ENCODE results near the gene THBD.

Gene THBD

DNA sequence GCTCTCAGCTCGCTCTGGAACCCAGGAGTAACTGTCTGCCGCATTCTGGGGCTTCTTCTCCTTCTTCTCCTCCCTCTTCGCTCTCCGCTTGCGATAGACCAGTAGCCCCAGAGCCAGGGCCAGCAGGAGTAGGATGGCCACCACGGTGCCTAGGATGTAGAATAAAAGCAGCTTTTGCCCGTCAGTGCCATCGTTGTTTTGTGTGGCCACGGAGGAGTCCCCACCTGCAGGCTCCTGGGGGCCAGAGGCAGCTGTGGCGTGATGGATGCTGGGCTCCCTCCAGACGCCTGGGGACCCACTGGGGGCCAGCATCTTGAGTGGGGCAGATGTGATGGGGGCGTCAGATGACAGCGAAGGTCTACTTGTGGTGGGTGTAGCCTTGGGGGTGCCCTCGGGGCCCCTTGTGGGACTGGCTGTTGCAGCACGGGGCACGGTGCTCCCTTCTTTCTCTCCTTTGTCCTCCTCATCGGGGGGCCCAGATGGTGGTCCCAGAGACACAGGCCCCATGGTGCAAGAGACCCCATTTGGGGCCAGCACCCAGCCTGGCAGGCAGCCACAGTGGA lies 34.9 kb upstream of the THBD start:
- no peak for FAIRE-seq

DNA sequence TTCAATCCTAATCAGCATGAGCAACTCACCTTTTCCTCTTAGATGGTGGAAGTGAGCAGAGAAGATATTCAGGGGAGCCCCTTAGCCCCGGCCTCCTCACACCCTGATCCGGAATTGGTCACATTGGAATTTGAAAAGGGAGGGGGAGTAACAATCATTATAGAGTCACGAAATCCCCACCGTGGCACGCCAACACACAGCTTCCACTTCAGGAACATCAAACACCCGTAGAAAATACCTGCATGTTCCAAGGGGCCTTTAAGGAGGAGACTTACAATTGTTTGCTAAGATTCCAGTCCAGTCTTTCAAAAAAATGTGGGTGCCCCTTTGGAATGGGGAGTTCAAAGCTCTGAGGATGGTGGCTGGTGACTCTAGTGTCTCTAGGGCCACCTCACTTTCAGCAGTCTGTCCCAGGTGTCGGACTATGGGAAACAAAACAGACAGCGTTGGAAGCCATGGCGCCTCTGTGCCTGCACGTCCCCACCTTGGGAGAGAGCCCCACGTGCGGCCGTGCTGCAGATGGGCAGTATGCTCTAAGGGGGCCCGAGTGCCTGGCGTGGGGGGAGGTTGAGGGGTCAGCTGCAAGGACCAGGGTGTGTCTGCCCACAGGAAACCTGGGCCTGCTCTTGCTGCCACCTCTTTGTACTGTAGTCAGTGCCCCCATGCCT lies 34.2 kb upstream of the THBD start:
- no peak for FAIRE-seq

DNA sequence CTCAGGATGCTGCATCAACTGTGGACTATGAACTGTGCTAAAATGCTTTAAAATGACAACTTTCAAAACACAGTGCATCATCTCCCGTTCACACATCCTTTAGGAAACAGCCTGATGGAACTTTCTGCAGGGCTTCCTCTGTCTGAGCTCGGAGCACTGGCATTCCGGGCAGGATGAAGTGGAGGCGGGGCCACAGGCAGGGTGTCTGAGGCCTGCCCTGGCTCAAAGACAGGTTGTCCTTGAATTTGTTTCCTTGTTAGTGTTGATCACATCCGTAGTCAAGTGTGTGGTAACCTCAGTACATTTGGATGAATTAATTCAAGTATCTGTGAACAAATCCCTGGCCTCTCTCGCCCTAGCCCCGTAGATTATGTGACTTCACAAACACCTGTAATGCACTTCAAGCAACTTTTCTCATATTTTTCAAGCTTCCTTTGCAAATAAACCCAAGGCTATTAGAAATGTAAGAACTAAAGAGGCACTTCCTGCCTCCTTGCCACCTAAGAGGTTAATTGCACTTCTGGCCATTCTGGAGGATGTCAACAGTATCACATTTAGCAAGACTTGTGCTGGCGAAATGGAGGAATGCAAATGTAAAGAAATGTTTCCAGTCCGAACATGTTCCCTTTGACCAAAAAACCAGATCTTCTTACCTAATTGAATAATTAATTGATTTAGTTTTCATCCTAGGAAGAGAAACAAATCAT lies 33.5 kb upstream of the THBD start:
- no peak for FAIRE-seq

DNA sequence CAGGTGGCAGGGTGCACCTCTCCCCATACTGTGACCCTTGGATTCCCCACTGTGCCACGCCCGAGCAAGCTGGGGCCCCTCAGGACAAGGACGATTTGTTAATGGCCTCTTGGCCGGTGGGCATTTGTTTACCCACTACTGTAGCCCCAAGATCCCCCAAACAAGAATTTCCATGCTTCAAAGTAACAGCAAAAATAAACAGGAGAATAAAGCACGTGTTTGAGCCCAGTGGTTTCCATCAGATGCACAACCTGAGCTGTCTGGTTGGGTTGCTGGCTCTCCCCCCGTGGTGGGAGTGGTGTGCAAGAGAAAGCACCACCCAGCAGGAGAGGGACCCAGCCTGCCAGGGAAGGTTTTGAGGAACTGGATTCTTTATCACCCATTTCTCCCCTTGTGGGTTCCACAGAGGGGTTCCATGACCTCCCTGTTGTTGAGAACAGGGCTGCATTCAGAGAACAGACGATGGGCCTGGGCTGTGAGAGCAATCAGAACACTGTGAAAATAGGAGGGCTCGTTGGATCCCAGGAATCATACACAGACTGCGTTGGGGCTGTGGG lies 31.9 kb upstream of the THBD start:
- no peak for FAIRE-seq

DNA sequence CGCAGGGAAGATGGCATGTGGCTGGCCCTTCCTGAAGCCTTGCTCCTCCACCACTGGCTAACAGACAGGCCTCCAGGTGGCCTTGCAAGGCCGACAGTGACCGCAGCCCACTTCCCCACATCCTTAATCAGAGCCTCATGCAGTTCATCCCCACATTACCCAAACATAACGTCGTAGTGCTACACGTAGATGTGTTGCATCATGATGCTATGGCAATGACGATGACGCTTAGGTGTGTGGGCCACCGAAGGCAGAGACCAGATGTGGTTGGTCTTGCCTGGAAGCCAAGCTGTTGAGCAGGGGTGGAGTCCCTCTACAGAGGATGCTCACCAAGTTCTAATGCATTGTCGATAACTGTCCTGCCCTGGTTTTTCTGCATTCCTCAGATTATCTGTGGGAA lies 31.0 kb upstream of the THBD start:
- FAIRE-seq = no peak

DNA sequence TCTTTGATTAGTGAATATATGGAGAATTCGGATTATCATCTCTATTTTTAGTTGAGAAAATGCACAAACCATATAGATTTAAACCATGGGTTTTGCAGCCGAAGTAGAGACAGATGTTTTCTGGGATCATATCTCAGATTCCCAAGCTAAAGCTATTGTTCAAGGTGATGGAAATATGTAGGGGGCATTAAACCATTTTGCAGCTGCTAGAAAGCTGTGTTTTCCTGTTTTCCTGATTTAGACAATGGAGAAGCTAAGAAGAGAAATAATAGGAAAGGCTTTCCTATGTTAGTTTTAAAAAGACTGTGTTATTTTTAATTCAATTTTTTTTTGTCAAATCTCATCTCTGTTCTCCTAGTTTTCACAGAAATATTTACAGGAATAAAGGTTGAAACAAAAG lies 30.5 kb upstream of the THBD start:
- no peak for FAIRE-seq

DNA sequence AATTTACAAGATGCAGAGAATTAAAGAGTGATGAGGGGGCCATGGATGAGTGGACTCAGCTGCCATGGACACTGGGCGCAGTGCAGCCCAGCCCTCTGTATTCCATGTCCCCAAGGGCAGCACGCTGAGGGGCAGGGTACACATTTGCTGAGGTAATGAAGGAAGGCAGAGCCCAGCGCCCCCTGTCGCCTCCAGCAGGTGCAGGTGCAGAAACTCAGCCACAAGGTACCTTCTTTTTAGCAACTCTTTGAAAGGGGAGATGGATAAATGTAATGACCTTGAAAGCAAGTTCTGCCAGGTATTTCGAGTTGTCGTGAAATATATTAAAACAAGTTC lies 29.5 kb upstream of the THBD start:
- FAIRE-seq = no peak

DNA sequence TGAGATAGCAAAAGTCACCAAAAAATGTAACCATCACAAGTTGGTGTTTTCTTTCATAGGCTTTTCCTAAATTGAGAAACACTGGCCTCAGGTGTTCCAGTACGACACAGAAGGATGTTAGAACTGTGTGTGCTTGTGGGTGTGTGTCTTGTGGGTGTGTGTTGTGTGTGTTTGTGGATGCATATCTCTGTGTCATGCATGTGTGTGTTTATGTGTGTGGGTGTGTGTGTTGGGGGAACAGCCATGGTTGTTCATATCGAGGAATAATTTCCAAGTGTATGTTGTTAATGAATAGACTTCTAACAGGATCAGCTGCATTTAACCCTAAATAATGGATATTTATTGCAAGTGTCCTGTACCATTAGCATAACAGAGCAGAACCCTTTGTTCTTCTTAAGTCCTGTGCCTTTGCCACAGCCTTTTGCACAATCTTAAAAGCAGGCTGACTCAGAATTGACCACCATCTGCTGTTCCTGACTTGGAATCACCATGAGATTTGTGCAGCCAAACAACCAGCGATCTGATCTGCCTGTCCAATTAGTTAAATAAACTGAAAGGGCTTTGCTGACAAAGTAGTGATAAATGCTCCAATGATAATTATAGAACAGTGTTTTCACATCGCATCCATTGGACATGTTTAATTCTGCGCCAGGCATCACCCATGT lies 29.0 kb upstream of the THBD start:
- no peak for FAIRE-seq

DNA sequence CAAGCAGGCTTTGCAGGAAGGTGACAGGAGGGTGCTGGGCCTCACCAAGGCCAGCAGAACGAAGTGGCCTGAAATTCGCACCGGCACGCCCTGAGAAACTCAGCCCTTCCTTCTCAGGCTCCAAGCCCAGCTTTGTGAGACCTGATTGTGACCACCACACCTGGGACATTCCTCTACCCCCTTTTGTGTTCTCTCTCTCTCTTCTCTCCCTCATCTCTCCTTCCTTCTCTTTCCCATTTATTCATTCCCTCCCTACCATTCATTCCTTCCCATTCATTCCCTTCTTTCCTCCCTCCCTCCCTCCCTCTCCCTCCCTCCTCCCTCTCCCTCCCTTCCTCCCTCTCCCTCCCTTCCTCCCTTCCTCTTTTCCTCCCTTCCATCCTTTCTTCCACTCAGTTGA lies 27.8 kb upstream of the THBD start:
- no peak for FAIRE-seq

DNA sequence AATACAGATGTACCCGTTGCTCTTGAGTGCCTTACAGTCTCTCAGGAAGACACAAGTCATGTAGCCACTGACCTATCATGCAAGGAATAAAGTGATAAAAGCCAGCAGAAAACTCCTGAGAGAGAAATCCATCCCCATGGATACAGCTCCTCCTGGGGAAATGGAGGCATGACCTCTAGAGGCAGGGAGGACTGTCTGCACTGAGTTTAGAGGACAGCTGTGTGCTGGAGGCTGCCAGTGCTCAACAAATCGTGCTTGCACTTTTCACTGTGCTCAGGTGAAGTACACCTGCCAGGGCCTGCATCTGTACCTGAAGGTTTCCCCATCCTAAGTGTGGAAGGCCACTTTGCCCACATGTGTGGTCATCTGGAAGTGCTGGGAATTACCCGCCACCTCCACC lies 24.6 kb upstream of the THBD start:
- FAIRE-seq = no peak

DNA sequence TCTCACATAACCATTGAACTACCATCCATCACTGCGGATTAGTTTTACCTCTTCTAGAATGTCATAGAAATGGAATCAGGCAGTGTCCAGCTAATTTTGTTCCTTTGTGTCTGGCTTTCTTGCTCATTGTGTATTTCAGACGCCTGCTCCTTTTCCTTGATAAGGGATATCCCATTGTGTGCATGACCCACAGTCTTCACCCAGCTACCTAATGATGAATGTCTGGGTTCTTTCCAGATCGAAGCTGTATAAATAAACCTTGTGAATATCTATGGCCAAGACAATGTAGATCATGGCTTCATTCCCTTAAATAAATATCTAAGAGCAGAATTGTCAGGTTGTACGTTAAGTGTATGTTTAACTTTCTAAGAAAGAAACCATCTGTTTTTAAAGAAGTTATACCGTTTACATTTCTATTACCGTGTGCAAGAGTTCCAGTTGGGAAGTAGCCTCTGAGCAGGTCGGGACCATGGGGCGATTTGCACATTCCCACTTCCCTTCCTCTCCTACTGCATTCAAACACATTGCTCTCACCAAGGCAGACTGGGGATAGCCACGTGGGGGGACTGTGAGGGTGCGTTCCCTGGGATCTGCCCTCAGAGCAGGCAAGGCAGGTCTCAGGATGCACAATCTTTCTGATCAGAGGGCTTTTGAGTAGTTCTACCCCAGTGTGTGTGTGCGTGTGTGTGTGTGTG lies 23.6 kb upstream of the THBD start:
- no peak for FAIRE-seq

DNA sequence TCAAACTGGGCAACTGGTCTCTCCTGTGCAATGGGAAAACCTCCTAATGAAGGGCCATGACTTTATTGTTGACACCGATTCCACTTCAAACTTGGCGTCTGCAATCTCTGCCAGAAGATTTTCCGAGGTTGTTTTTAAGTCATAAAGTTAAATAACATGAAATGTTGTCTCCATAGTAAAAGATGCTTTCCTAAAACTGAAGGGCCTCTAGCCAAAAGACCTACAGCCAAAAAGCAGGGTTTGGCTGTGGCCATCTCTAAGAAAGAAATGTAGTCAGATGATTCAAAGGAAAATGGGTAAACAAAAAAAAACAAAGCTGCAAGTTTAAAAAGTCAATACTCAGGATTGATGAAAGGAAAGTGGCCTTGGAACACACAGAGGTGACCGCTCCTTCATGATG lies 22.5 kb upstream of the THBD start:
- FAIRE-seq = no peak

DNA sequence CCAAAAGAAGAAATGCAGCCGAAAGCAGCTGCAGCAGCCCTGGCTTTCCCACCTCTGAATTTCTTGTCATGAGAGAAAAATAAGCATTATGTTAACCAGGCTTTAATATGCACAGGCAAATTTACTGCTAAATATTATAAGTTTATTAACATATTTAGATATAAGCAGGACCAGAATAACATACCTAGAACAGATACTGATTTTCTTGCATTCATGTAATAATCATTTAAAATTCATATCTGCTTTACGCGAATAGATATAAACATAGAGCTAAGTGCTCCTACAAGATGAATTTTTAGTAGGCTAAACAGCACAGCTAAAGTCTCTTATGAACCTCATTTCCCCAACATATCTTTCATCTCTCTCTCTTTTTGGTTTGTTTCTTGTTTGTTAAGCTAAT lies 21.9 kb upstream of the THBD start:
- FAIRE-seq = no peak

DNA sequence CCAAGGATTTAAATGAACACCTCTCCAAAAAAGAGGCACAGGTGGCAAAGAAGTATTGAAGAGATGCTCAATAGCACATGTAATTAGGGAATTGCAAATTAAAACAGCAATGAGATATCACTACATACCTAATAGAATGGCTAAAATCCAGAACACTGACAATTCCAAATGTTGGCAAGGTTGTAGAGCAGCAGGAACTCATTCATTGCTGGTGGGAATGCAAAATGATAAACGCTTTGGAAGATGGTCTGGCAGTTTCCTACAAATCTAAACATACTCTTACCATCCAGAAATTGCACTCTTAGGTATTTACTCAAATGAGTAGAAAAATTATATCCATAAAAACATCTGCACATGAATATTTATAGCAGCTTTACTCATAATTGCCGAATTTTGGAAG lies 19.6 kb upstream of the THBD start:
- no peak for FAIRE-seq

DNA sequence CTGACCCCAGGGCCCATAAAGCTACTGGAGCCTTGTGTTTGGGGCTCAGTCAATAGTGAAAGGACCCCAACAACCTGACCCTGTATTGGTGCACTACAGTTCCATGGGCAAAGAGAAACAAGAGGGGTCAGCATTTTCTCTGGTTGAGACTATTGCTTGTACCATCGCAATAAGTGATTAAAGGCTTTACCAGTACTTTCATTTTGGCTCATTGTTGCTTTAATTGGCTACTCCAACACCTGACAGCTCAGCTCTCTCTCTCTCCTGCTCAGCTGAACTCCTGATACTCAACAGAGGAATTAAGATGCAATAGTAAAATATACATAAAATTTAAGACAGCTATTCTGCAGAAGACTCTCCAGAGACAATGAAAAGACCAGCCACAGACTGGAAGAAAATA lies 18.8 kb upstream of the THBD start:
- FAIRE-seq = no peak

DNA sequence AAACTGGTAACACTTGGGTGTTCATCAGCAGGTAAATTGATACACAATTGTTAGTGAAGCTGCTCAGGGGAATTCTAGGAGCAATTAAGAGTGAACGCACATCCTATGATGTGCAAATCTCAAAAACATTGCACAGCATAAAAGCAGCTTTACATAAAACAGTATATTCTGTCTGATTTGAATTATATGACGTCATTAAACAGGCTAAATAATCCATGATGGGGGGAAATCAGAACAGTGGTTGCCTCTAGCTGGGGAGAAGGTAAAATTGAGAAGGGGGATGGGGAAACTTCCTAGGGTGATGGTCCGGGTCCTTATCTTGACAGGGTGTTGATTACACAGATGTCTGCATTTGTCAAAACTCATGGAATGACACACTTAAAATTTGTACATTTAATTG lies 17.3 kb upstream of the THBD start:
- no peak for FAIRE-seq

DNA sequence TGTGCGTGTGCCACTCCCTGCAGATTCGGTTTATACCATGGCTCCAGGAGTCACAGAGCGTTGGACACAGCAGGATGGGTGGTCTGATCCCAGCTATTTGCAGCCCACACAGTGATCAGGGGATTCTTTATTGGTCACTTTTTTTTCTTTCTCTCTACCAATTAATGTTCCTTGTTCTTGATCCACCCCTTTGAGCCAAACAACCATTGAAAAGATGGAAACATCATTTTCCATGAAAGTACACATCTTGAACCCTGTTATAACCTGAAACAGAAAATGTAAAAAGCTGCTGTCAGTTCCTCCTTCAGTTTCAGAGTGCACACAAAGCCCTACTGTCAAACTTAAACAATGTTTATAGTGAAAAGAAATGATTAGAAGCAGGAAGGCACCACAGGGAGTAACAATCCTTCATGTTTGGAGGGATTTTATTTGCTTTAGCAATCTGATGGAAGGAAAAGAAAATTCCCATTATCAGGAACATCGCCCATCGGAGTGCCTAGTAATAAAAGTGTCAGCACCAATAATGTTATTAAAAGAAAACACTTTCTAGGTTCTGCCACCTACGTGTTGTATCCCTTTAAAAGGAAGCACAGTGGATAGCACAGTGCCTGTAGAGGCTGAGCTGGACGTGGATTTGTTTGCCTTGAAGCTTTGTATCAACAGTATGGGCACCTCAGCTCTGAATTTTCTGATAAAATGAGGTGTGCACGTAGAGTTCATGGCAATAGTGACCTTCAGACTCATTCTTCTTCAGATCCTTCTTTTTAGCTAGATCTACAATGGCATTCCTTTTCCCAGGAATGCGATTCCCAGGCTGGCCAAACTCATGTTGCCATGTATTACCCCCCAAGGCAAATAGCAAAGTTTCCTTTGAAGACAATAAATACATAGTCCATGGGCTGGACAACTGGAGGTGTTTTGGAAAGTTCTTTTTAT lies 16.1 kb upstream of the THBD start:
- no peak for FAIRE-seq

DNA sequence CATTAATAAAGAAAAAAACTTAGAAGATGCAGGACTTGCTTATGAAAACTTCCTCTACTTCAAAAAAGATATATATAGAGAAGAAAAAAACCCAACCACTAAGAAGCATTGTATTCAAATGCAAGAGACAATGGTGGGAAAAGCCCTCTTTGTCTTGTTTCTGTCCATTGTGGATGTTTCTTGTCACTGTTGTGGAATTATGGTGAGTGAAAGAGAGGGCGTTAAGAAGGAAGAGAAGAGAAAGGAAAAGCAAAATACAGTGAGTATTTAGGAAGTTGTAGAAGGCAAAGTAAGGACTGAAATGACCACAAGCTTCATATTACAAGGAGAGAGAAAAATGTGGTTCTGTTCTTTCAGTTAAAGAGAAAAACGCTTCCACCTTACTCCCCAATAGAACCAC lies 14.1 kb upstream of the THBD start:
- no peak for FAIRE-seq

DNA sequence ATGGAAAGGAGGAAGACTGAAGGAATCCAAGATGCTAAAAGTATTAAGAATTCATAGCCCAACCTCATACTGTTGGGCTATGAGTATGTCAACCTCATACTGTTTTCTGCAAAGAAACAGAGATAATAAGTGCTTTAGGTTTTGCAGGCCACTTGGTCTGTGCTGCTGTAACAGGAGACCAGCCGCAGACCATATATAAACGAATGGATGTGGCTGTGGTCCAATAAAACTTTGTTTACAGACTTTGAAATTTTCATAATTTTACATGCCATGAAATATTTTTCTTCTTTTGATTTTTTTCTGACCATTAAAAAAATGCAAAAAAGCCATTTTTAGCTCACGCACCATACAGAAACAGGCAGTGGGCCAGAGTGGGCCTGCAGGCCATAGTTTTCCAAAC lies 13.7 kb upstream of the THBD start:
- no peak for FAIRE-seq

DNA sequence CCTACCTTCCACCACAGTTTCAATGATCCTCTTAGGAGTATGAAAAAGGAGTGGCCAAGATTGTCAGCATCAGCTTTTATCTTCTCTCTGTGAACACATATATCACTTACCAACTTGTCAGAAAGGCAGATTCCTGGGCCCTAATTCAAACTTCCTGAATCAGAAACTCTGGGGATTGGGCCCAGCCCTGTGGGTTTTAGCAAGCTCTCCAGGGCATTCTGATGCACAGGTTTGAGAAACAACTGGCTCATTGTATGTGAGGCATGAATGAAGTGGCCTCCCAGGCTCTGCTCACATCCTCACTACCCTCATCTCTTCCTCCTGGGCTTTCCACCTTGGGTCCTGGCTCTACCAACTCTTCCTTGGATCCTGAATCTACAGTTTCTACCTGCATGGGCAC lies 13.2 kb upstream of the THBD start:
- FAIRE-seq = no peak

DNA sequence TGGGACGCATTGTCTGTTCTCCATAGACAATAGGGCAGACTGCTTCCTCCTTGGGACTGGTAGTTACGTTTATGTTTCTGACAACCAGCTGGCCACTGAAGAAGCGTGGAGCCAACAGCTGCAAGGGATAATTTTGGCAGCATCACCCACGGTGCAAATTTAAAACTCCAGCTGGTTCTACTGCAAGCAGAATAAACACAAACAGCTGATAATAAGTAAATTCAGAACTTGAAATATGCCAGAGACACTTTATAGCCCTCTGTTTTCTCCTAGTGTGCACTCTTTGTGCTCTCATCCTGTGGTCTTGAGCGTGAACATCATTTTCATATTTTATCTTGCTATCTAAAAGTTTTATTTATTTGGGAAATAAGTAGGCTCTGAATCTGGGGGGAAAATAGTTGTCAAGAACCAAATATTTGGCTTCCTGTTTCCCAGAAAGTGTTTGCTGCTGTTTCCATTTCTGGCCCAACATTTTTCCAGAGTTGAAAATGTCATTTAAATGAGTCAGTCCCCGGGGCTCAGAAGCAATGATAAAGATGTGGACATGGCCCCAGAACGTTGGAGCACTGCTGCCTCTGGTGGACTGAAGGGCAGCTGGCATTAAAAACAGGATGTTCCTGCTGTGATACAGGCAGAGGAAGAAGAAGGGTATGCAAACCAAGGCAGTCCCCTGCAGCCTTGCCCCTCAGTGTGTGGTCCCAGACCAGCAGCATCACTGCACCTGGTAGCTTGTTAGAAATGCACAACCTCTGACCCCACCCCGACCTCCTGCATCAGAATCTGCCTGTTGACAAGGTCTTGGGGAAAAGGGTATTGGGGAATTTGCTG lies 12.5 kb upstream of the THBD start:
- no peak for FAIRE-seq
